Measurements from ENCODE around the gene MATN4. TPM values are rescaled to one million over a fixed set of nuclear protein-coding genes. Genes with fewer than 3 reads are reported as not detected.

The MATN4 gene
- total RNA-seq, 4 donors from 2014 or later: not detected

- peak overlapping the region; percentile 38 to 96 (median 86) for H3K27ac ChIP-seq
- no peaks in the 10 kb centered on the region for H3K27me3 ChIP-seq
- no peak for TF ChIP-seq POLR2A (IDR thresholded peaks at IDR 0.05)
- no peak for TF ChIP-seq CTCF (IDR thresholded peaks at IDR 0.05)
- DNase-seq: no peak
- H3K36me3 ChIP-seq: peaks cover 0 to 23% (median 0%) of the 10 kb centered on the region in 3 donors
- peaks cover 0 to 75% (median 13%) of the 10 kb centered on the region in 4 donors for H3K4me1 ChIP-seq
- peak overlapping the region in 1 of 4 donors; percentile 6 for H3K4me3 ChIP-seq
- no peaks in the 10 kb centered on the region for H3K9me3 ChIP-seq
These were observed 30.3 kb upstream of the MATN4 start for GRCh38 chr20:45338121-45339030.

GRCh38 chr20:45337367-45338120 lies 29.4 kb upstream of the MATN4 start:
- TF ChIP-seq POLR2A (IDR thresholded peaks at IDR 0.05): peak in 1 of 2 donors; percentile 28
- no peak for TF ChIP-seq CTCF (IDR thresholded peaks at IDR 0.05)
- peaks cover 0 to 31% (median 0%) of the 10 kb centered on the region in 3 donors for H3K36me3 ChIP-seq

GRCh38 chr20:45336530-45337366 lies 28.6 kb upstream of the MATN4 start:
- DNase-seq: peak in 2 of 3 donors; percentile 74 to 84
- Histone ChIP-seq H3K9me3 (no peaks in the 10 kb centered on the region), H3K27me3 (no peaks in the 10 kb centered on the region), H3K36me3 (peaks cover 0 to 38% (median 0%) of the 10 kb centered on the region in 3 donors), H3K4me1 (peaks cover 0 to 58% (median 13%) of the 10 kb centered on the region in 4 donors), H3K27ac (peak overlapping the region; percentile 38 to 96 (median 86)), H3K4me3 (peak overlapping the region in 2 of 4 donors; percentile 6 to 25)
- TF ChIP-seq CTCF (IDR thresholded peaks at IDR 0.05) (no peak), POLR2A (IDR thresholded peaks at IDR 0.05) (peak in 1 of 2 donors; percentile 50)

More at GRCh38 chr20:45337367-45338120, 29.4 kb upstream of the MATN4 start:
- peak in 2 of 3 donors; percentile 66 to 76 for DNase-seq
- H3K4me3 ChIP-seq: peak overlapping the region in 2 of 4 donors; percentile 6 to 25
- no peaks in the 10 kb centered on the region for H3K9me3 ChIP-seq
- H3K4me1 ChIP-seq: peaks cover 0 to 66% (median 13%) of the 10 kb centered on the region in 4 donors
- H3K27ac ChIP-seq: peak overlapping the region; percentile 38 to 96 (median 86)
- H3K27me3 ChIP-seq: no peaks in the 10 kb centered on the region

- Histone ChIP-seq H3K4me1 (no peaks in the 10 kb centered on the region), H3K27ac (no peak overlapping the region)
These were observed 22.4 kb upstream of the MATN4 start for GRCh38 chr20:45330476-45330875.

More at GRCh38 chr20:45330476-45330875, 22.4 kb upstream of the MATN4 start:
- Histone ChIP-seq H3K4me3 (no peak overlapping the region), H3K36me3 (peaks cover 0 to 87% (median 3%) of the 10 kb centered on the region in 3 donors), H3K27me3 (no peaks in the 10 kb centered on the region), H3K9me3 (no peaks in the 10 kb centered on the region)
- TF ChIP-seq CTCF (IDR thresholded peaks at IDR 0.05): no peak
- TF ChIP-seq POLR2A (IDR thresholded peaks at IDR 0.05): no peak
- DNase-seq: no peak
